Activated T-cell treated with anti-CD3 and anti-CD28 coated beads for 48 hours (primary cell): Measurements from ENCODE around the gene UNC5CL.
A peak's percentile ranks its signal among the peaks of the same experiment; 100 is the strongest.
"Not testable (repeated sequence)": the region's sequence is repeated elsewhere in the genome, so short reads cannot be mapped to it uniquely, and the experiment has no call there.

ENCODE experiments used
- DNase-seq: peaks from one replicate; pipeline ENCODE4 v3.0.0-alpha.2; 2020; ENCODE audit warnings: low read depth

UNC5CL gene

DNA sequence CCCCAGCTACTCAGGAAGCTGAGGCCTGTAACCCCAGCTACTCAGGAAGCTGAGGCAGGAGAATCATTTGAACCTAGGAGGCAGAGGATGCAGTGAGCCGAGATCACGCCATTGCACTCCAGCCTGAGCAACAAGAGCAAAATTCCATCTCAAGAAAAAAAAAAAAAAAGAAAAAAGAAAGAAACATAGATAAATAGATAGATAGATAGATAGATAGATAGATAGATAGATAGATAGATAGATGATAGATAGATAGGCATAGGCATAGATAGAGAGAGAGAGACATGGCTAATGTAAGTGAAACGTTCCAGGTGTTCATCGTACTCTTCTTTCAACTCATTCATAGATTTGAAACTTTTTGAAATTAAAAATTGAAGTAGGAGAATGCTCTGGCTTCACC, 32.0 kb downstream of the UNC5CL start:
- DNase-seq, result not testable (repeated sequence)

DNA sequence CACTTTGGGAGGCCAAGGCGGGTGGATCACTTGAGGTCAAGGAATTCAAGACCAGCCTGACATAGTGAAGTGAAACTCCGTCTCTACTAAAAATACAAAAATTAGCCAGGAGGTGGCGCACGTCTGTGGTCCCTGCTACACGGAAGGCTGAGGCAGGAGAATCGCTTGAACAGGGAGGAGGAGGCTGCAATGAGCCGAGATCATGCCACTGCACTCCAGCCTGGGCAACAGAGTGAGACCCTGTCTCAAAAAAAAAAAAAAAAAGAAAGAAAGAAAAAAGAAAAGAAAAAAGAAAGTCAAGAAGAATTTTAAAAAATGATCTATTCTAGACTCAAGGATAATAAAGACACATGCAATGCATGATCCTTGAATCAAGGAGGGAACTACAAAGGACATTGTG, 32.8 kb downstream of the UNC5CL start:
- DNase-seq, result peak; percentile 21

DNA sequence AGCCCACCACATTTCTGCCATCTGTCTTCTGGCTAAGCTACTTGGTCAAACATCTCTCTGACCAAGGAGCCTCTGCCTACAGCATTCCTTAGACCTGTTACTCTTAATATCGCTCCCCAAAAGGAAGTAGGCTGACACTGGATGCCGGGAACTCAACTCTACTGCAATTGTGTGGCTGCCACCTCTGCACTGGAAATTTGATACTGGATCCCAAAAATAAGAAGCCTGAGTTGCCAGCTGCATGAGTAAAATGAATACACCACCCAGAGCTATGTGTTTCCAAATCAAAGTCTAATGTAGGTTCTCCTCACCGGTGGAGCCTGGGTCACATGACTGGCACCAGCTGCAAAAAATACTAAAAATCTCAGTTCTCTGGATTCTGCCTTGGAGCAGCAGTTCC, 36.9 kb downstream of the UNC5CL start:
- DNase-seq, result no peak

DNA sequence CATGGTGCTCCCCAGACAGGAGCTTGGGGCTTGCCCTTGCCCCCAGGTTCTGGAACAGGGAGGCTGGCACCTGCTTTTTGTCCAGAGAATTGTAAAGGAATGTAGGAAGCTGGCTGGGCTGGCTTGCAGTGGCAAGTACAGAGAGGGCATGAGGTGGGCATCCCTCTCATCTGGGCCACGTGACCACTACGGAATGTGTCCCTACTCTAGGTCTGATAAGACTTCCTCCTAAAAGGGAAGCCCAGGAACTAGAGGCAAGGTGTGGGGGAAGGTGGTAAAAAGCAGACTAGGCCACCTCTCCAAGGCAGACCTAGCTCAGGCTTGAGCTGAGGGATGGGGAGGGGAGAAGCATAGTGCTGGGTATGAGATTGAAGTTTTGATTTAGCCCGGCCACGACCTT, 38.8 kb downstream of the UNC5CL start:
- no peak for DNase-seq

DNA sequence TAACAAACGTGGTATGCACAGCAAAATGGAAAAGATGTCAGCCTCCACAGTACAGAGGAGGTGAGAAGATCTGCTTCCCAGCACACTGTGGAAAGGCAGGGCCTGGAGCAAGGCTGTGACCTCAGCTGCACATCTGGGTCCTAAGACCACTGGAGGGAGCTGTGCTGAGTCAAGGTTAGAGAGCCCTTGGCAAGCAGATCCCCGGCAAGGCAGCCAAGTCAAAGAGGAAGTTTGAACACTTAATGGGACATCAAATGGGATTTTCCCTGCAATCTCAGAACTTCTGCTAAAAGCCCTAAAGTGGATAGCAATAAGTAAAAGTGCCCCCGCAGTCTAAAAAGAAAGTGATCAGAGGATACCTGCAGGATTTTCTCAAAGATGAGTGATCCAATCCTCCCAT, 39.5 kb downstream of the UNC5CL start:
- DNase-seq, result no peak

DNA sequence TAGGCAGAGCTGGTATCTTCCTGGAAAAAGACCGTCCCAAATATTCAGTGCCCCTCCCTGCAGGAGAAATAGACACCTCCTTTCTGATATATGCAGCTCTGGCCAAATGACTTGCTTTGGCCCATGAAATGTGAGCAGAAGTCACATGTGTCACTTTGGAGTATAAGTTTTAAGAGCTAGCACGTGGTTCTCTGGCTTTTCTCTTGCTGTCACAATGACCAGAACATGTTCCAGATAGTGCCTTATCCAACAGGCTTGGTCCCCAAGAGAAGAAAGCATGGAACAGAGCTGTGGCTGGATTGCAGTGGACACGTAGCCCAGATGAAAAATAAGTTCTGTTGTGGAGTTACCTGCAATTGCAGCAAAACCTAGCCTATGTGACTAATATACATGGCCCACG, 40.4 kb downstream of the UNC5CL start:
- no peak for DNase-seq

DNA sequence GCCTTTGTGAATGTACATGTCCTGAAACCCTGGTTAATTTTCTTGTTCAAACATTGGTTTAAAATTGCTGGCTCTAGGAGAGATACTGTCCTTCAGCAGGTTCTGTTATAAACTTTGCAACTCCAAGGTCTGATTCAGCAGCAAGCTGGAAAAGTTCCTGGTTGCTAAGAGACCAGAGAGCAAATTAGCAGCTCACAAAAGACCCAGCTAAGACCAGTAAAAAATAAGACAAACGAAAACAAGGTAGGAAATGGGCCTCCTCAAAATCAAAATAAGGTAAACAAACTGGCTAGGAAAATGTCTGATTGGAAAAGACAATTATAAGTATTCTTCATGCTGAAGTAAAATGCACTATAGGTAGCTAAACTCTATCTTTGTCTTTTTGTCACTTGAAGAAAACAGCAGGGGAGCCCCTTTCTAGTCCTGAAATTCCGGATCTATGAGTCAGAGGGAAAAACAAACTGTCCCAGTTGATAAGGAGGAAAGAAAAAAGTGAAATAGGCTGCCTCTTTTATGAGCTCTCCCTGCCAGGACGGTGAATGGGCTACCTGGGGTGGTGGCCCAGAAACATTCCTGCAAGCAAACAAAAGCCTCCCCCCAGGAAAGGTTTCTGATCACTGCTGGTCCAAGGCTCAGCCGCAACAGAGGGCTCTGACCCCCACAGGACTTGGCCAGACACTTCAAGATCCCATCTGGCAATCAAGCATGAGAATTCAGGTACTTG, 41.6 kb downstream of the UNC5CL start:
- no peak for DNase-seq

DNA sequence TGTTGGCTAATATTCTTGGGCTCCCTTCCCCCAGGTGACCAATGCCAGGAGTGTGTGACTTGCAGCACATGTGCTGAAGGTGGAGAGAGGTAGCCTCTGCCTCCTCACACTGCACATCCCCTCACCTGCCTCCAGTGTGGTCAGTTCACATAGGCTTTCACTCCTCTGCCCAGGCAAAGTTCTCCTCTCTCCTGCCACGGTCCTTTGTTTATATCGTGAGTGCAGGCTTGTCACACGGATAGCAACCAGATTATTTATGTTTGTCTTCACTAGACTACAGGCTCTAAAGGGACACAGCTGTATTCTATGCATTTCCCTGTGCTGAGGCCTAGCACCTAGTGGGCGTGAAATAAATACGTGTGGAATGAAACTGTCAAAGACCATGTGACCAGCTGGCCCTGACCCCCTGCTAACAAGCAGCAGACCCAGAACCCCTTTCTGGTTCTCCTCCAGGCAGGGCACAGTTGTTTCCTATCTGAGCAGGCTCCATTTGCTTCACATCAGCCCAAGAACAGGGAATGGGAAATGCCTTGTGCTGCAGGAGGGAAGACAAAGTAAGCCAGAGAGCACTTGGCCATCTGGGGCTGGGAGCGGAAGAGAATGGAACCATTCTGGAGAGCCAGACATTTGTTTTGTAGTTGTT, 42.3 kb downstream of the UNC5CL start:
- no peak for DNase-seq

DNA sequence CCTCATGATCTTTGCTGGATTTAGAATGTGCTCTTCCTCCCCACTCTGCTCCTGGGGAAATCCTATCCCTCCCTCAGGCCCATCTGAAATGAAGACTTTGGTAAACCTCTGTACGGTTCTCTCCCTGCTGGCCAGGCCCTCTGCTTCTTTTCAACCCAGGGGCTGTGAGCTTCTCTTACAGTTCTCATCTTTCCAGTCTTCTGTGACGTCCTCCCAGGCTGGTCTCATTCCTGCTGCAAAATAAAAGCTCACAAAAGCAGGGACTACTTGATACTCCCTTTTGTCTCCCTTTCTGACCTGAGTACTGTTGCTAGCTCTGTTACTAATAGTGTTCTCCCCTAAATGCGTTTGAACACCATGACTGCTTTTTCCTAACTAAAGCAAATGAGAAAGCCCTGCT, 46.3 kb downstream of the UNC5CL start:
- no peak for DNase-seq

DNA sequence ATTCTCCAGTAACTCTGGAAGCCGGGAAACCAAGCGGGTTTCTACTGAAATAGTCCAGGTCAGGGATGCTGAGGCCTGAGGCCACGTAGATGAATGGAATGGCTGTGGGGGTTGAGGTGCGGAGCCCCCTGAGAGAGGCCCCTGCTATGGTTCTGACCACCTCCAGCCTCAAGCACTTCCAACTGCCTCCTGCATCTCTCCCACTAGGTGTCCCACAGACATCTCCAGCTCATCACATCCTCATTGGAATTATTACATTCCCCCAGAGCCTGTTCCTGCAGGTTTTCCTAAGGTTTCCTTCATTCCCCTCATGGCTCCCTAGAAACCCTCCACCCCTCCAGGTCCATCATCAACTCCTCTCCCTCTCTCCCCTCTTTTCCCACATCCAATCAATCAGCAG, 48.7 kb downstream of the UNC5CL start:
- DNase-seq, result no peak

DNA sequence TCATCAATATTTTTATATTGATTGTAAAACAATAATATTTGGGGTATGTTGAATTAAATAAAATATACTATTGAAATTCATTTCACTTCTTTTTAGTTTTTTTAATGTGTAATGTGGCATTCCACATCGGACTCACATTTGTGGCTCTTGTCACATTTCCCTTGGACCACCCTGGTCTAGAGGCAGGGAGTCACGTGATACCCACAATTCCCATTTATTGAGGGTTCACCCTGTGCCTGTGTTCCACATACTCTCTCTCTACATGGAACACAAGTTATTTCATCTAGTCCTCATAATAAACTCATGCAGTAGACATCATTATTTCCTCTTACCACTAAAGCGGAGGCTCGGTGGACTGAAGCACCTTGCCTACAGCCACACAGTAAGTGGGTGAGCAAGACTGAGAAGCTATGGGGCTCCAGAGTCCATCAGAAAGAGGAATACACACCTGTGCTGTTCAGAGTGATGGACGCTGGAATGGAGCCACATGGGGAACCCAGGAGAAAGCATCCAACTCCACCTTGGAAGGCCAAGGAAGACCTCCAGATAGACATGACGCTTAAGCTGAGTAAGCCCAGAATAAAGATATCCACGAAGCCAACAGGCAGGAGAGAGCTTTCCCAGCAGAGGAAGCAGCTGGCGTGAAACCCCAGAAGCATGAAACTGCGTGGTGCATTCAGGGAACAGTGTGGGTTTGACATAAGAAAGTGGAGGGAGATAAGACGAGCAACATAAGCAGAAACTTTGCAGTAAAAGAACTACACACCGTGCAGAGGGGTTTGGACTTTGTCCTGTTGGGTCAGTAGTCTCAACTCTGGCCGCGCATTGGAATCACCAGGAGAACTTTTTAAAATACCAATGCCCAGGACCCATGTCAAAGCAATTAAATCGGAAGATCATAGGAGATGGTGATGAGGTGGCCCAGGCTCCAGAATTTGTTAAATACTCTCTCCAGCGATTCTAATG, 49.5 kb downstream of the UNC5CL start:
- DNase-seq, result no peak

DNA sequence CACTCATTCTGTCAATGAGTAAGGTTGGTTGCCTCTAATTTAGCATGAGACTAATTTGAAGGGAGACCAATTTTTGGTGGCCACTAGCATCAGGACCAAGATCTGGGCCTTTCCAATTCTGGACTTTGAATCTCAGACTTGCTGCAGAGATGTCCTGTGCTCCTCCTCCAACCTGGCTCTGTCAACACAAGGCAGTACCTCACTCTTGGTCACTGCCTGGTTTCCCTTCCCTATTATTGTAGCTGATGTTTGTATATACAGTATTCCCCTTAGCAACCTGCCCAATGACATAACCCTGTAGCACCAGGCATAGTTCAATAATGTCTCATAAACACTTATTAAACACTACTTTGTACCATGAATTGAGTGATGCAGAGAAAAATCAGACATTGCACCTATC, 50.4 kb downstream of the UNC5CL start:
- no peak for DNase-seq

DNA sequence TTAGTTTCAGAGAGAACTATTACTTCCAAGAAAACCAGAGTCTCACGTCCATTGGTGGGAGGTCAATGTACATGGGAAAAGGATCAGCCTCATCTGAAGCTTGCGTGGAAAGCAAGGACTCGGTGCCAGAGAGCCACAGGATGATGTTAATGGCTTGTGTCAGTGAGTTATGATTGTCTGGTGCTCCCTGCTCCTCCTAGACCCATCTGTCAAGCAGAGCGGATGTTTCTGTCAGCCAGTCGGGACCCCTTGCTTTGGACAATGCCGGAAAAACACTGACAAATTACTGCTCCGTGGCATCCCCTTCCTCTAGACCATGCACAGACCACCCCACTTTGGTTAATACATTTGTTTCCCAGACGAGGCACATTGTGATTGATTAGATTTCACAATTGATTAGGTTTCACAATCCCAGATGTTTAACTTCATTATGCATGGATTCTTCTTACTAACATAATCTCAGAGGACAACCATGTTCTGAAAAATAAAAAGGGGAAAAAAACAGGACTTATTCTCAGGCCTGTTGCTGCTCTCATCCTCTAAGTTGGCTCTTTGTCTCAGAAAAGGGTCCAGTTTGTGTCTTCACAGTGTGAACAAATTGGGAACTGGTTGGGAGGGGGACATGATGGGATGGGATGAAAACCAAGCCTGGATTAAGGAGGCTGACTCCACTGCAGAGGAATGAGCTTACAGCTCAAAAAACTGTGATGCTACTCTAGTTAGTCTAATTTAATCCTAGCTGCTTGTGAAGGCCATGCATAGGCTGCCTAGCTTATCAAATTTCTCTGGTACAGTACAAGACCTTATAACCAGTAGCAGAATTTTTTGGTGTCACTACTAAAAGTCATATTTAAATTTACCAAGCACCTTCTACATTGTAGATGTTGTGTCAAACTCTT, 51.9 kb downstream of the UNC5CL start:
- DNase-seq, result no peak

DNA sequence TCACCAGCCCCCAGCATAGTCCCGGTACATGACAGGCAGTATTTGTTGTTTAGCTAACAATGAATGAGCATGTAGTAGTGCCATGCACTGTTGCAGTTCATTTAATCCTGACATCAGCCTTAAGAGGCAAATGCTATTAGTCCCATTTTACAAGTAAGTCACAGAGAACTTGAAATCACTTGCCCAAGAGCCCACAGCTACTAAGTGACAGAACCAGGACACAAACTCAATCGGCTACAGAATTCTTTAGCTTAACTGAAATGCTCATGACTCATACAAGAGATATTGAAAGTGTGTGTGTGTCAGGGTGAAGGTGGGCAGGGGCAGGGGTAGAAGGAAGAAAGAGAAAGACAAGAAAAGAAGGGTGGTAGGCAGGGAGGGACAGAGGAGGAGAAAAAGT, 52.7 kb downstream of the UNC5CL start:
- no peak for DNase-seq

DNA sequence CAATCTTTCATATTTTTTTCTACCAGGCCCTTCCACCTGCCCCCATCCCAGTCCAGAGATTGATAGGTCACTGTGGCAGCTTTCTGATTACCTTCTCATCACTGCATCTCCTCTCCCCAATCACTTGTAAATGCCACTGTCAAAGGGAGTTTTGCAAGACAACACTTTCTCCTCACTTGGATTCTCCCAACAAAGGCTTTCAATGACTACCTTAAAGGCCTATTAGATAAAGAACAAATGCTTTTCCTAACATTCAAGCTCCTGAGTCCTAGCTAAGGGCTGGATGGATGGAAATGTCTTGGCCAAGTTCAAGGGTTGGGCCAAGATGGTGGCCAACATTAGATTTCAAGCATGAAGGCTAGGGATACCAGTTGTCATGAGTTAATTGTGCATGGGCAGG, 55.3 kb downstream of the UNC5CL start:
- no peak for DNase-seq

DNA sequence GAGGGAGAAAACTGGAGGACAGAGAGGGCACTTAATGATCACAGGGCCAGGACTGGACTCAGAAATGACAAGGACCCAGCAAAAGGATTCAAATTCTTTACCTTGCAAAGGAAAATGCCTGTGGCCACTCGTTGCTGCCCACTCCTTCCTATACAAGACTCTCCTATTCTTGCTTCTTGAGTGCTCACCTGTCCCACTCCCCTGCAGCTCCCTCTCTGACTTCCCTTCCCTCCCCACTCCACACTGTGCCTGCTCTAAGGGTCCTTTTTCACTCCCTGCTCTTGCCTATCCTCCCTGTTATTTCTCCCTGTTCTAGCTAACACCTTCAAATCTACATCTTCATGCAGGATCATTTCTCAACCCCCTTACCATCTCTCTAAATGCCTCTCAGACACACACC, 56.1 kb downstream of the UNC5CL start:
- DNase-seq, result no peak

DNA sequence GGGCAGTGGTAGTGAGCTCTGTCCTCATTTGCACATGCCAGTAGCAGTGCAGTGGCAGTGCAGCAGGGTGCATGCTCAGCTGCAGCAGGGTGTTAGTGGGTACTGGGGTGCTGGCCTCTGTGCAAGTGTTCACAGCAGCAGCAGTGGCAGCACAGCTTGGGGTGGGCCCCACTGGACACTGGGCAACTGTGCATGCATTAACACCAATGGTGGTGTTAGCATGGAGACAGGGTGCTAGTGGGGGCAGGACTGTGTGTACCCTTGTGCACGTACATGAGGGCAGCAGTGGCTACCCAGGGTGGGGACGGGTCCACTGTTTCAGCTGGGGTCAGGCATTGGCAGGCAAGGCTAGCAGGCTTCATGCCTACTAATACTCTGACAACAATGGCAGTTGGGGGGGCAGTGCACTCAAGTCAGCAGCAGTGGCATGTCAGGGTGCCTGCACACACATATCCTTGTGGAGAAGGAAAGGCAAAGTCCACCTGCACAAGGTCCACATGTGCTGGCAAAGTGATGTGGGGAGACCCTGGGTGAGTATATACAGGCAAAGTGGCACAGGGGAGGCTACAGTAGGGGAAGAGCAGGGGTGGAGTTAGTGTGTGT, 60.2 kb downstream of the UNC5CL start:
- no peak for DNase-seq

DNA sequence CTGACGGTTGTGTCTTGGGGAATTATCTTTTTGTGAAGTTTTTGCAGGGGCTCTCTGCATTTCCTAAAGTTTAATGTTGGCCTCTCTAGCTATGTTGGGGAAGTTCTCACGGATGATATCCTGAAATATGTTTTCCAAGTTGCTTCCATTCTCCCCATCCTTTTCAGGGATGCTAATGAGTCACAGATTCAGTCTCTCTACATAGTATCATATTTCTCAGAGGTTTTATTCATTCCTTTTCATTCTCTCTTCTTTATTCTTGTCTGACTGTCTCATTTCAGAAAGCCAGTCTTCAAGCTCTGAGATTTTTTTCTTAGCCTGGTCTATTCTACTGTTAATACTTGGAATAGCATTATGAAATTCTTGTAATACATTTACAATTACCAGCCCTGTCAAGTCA, 61.3 kb downstream of the UNC5CL start:
- DNase-seq, result no peak

DNA sequence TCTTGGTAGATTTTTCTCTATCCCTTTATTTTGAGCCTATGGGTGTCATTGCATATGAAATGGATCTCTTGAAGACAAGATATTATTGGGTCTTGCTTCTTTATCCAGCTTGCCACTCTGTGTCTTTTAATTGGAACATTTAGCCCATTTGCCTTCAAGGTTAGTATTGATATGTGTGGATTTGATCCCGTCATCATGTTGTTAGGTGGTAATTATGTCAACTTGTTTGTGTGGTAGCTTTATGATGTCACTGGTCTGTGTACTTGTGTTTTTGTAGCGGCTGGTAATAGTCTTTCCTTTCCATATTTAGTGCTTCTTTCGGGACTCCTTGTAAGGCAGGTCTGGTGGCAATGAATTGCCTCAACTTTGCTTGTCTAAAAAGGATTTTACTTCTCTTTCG, 61.9 kb downstream of the UNC5CL start:
- DNase-seq, result no peak
